Nucleus accumbens (tissue), 56 donors: ENCODE results near the gene OR52I2.

Source experiments
- DNase-seq, 56 donors: peaks; one replicate each; lab custom pipeline; 2025; lab: John Stamatoyannopoulos, UW

The OR52I2 gene

DNA sequence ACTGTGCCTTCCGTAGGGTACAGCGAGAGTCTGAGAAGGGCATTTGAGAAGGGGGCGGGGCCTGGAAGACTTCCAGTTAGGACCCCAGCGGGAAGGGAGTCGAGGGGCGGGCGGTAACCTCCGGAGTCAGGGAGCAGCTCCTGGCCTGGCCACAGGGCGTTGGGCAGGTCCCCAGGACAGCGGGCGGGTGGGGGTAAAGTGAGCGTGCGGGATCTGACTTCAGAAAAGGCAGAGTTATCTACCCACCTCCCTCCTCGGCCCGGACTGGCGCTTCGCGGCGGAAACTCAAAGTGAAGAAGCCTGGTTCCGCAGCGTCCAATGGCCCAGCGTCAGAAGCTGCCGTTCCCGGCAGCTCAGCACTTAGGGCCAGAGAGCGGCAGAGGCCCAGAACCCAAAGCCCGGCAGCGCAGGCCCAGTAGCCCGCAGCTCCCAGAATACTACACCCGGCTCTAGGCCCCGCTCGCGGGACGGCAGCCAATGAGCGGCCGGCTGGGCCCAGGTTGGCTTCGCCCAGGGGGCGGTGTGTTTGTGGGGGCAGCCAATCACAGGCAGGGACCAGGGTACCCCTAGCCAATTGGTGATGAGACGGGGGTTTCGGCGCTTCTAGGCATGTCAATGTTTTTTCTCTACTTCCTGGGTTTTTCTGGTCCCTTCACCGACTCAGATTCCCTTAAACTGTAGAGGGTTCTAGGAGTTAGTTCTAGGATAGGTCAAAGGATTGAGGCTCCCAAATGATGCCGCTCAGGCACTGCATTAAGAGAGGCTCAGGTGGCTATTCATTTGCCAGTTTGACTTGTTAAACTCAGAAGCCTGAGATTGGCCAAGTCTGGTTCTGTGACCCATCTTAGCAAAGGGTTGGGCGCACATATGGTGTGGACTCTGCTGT lies 26.5 kb downstream of the OR52I2 start, which contains the start of gene TRIM68:
Gene TRIM68 (minus strand): TSS at position 451 of the 886 bp plus-strand sequence. CDS start 2,727 bp downstream, outside the sequence.
- peak; percentile 46 to 98 (median 94) for DNase-seq

DNA sequence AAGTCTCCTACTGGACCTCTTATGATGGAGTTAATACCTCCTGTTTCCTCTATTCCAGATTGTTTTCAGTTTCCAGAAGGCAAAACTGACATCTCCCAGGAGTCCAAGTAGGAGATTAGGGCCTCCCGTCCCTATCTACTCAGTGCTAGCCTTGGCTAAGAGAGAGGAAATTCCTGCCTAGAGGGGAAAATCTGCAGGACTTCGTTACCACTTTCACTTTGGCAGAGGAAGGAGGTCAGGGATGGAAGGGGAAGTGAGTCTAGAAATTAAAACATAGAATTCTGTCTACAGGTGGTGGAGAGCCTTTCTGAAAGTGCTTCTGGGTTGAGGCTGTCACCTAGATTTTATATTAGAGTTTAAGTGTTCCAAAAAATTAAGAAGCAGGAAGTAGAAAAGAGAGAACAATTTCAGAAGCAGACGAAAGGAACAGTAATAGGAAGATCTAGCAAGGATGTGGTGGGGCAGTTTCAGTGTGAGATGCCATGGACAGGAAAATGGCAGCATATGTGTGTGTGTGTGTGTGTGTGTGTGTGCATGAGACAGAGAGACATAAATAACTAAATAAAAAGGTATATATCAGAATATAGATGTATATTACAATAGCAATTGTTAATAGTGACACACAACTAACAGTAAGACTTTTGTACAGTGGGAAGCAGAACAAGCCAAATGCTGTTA lies 28.9 kb downstream of the OR52I2 start:
- DNase-seq = no peak

DNA sequence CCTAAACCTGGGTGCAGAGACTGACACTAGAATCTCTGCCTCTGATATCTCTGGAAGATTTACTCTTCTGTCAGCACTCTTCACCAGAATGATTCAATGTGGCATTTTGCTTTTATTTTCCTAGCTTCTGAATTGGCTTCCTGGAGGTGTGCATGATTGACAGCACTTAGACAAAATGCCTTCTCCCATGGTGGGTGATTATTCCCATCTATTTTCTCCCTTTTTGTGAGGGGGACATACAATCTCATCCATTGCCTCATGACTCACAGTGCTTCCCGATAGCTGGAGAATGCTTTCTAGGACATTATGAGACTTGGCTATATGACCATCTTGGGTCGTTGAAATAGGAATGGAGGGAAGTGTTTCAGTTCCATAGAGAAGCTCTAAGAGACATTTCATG lies 30.4 kb downstream of the OR52I2 start:
- no peak for DNase-seq

DNA sequence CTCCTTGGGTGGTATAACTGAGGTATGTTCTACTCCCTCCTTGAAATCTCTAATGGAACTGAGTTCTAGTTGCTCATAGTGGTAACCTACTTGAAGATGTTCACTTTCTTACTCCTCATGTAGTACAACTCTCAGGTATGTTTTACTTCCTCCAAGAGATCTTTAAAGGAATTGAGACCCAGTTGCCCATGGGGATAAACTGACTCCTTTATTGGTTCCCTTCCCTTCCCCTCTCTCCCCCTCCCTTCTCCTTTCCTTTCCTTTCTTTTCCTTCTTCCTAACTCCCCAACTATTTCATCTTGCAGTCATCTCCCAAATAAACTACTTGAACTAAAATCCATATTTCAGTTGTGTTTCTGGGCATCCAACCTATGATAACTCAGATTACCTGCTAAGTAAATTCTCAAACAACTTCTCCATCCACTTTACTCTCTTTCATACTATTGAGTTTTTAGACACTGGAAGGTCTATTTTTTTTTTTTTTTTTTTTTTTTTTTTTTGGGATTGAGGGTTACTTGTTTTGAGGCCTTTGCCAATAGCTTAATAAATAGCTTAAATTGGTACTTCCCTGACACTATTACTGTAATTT lies 34.4 kb downstream of the OR52I2 start:
- DNase-seq = no peak

DNA sequence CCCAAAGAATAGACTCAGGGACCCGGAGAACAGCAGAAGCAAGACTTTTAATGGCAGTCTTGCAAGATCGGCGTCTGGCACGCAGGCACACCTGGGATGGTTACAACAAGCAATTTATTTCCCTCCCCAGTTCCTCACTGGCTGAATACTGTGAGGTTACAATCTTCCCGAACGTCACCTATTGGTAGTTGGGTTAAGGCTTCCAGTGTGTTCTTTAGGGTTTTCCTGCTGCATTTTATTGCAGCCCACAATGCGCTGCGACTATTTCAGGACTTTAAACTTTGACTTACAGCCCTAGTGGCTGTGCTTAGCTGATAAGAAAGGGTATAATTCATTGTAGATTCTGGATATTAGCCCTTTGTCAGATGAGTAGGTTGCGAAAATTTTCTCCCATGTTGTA lies 38.0 kb downstream of the OR52I2 start:
- no peak for DNase-seq

DNA sequence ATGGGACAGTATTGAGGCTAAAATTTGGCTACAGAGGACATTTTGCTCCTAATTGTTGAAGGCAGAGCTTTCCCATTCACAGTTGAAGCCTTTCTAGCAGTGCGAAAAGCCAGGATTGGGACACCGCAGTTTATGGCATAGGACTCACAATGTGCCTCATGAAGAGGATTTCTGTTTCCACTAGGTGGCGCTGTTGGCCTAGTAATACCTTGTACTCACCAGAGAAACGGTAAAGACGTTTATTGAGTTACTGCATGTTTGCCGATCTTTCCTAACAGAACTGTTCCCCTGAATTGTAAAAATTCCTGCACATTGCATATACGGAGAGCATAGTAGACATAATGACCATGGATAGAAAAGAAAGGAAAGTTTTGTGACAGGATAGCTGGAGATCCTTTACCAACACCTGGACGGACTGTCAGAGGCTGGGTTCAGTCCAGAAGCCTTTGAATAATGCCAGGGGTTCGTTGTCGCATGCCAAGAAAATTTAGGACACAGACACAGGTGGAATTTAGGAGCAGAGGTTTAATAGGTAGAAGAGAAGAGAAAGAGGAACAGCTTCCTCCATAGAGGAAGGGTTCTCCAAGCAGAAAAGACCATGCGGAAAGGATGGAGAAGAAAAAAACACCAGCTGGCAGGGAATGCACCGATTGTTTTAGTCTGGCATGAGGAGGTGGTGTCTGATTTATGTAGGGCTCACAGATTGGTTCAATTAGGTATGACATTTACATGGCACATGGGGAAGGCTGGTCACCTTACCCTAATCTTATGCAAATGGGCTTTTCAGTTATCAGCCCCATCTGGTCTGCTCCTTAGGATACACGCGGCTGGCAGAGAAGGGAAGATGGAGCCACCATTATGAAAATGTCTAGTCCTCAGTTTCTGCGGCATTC lies 44.9 kb downstream of the OR52I2 start:
- peak in 13 of 56 donors; percentile 2 to 63 (median 13) for DNase-seq

DNA sequence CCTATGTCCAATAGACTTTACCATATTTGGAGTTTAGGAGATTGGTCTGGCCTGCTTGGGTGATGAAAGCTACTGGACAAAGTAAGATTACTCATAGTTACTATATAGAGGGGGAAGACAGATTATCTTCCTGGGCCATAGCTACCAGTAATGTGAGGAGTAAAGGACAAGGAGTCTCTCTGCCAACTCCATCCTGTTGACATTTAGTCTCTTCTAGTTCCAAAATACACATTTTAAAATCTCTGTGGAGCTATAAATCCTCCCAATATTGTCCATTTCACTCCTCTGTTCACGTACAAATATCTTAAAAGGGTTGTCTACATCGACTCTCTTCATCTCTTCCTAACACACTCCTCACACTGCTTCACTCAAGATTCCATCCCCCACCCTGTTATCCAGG lies 54.6 kb downstream of the OR52I2 start:
- DNase-seq = no peak

DNA sequence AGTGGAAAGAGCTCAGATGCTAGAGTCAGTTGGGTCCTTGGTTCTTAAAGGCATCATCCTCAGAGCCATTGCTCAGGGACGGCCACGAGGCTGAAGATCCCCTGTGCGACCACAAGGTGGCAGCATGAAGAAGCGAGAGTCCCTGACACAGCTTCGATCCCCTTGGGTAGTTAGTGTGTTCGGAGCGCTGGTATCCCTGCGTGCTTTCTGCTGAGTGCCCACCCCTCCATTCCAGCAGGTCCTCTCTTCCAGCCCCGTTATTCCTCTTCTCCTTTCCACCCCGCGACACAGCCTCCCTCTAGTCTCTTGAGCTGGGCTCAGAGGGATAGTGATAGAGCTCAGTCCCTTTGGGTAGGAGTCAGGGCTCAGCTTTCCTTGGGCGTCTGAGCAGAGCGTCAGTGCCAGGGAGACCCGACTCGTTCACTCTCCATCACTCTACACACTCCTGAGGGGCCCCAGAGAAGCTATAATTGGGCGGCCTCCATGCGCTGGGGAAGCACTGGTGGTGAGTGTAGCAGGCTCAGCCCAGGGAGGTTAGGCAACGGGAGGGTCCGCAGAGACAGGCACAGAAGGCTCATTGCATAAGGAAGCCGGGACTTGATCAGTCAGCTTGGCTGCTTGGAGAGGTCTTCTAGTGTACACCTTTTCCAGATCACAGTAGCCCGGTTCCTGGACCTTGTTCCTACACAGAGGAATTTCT lies 55.6 kb downstream of the OR52I2 start, which contains the start of gene OR51D1:
Gene OR51D1 (plus strand): TSS at position 516 of the 700 bp plus-strand sequence. CDS start 2,314 bp downstream, outside the sequence.
- peak in 48 of 56 donors; percentile 3 to 78 (median 29) for DNase-seq

DNA sequence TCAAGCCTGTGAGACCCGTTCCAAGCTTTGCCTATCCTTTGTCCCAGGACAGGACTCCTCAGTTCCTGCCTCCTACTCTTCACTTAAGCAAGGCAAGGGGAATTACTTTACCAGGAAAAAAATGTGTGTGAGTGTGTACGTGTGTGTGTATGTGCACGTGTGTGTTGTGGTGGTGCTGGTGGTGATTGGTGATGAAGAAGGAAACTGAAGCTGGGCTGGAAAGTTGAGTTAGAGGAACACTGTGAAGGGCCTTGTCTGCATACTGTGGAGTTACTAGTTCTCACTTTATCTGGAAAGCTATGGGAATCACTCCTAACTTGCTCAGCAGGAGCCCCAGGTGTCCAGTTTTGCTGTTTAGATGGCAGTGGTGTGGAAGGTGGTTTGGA lies 56.1 kb downstream of the OR52I2 start:
- no peak for DNase-seq

DNA sequence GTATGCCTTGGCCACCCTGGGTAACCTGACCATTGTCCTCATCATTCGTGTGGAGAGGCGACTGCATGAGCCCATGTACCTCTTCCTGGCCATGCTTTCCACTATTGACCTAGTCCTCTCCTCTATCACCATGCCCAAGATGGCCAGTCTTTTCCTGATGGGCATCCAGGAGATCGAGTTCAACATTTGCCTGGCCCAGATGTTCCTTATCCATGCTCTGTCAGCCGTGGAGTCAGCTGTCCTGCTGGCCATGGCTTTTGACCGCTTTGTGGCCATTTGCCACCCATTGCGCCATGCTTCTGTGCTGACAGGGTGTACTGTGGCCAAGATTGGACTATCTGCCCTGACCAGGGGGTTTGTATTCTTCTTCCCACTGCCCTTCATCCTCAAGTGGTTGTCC lies 58.4 kb downstream of the OR52I2 start:
- no peak for DNase-seq

DNA sequence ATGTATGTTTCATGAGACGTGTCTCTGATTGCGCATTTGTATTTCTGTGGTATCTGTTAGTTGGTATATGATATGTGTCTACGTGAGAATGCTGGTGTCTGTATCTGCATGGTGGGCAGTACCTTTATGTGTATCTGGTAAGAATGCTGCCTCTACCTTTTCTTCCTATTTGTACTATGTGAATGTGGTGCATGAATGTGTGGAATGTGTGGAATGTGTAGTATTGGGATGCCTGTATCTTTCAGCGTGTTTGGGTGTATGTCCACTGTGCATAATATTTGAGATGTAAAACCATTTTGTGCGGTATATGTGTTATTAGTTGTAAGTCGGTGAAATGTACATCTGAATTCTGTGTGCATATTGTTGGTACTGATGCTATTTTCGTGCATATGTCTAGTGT lies 60.0 kb downstream of the OR52I2 start:
- no peak for DNase-seq

DNA sequence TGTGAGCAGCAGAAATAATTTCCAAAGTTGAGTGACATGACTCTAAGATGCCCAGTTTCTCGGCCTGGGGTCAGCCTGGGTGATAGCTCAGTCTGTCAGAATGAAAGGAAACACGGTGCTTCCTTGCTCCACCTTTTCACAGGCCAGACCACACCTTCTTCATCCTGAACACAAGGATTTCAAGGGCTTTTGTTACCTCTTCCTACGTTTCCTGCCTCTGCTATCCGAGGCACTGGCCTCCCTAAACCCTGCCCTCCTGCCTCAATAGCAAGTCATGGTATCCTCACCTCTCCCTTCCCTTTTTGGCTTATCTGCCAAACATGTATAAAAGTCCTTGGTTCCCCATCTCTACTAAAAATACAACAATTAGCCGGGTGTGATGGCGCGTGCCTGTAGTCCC lies 60.5 kb downstream of the OR52I2 start:
- no peak for DNase-seq
